22Rv1 (cell line): ENCODE data around the gene DDTL.

Experiments used
- H3K27ac ChIP-seq: fragments of 450-650 bp; 2 replicates; pipeline ENCODE4 v1.5.1; 2017
- CTCF ChIP-seq: fragments of 450-650 bp; IDR thresholded peaks from 2 replicates; pipeline ENCODE4 v1.5.1; 2017; ENCODE audit warnings: mild to moderate bottlenecking
- ZFX ChIP-seq: fragments of 450-650 bp; IDR thresholded peaks from 2 replicates; pipeline ENCODE4 v1.6.1; 2017; ENCODE audit warnings: antibody characterized with exemption, borderline replicate concordance

DDTL gene

DNA sequence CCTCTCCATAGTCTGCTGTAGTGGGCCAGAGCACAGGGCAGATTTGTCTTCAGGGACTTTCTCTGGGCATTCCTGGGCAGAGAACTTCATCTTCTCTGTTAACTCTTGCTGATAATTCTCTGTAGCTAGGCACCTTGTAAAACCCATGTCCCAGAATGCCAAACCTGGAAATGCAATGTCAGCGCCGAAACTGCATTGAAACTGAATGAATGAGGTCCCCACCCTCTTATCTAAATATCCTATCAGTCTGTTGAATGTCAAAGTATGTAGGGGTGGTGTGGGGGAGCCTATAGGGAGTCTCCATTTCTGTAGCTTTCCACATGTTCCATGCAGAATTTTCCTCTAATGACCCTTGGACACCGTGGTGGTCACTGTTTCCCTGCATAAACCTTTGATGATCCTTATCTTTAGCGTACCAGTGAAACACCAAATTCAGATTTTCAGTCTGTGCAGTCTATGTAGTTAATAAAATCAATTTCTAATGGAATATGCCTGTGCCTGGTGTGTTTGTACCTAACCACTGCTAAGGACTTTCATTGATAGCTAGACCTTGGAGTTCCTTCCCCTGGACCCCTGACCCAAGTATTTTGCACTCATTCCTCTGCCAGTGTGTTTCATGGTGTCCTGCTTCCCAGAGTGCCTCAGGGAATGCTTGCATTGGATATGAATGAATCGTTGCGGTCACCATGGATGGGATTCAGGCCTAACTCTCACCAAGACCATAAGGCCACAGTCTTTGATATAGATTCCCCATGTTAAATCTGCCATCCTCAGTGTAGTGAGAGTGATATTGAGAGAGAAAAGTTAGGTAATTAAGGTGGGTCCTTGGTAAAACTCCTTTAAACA lies 41.9 kb downstream of the DDTL start:
- no peak overlapping the region for H3K27ac ChIP-seq
- TF ChIP-seq CTCF (no peak), ZFX (no peak)

DNA sequence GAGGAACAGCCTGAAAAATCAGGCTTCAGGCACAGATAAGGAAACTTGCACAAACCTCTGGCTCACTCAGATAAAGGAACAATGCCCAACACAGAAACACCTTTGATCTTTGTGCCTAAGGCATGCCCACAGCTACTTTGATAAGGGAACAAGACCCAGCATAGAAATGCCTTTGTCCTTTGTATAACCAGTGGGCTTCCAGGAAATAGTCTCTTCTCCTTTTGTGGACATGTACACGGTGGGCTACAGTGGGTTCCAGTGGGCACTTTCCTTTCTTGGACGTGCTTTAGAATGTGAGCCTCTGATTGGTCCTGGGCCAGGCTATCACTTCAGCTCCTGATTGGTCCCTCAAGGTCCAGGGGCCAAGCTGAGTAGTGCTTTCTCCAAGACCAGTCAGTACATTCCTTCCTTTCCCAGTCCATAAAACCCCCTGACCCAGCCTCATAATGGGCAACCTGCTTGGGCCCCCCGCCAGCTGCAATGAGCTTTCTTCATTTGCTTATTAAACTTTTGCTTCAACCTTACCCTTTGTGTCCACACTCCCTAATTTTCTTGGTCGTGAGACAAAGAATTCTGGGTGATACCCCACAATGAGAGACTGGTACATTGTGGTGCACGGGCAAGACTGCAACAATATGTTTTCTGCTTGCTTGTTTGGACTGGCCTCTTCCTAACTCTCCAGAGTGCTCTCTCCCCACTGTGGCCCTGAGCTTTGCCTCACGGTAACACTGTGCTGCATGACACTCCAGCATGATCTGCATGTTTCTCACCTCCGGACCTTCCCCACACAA lies 42.7 kb downstream of the DDTL start:
- no peak overlapping the region for H3K27ac ChIP-seq
- TF ChIP-seq ZFX (no peak), CTCF (no peak)

DNA sequence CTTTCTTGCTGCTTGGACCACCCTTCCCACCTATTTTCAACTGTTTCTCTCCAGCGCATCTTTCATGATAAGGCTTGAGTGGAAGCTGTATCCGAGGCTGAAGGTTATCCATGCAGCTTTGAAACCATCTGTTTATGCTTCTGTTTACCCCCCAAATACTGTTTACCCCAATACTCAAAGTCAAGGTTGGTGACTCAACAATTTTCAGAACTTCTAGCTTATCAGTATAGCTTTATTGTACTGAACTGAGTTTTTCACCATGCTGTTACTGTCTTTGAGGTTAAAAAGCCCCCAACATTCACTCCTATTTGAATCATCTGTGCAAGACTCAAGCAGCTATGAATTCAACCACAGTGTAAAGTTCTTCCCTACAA lies 43.3 kb downstream of the DDTL start:
- H3K27ac ChIP-seq, result no peak overlapping the region; the same call in 1 of the 2 replicates
- no peak for TF ChIP-seq ZFX
- TF ChIP-seq CTCF, result no peak

GRCh38 chr22:24011735-24012068 lies 45.0 kb downstream of the DDTL start:
- TF ChIP-seq CTCF (no peak), ZFX (no peak)
- H3K27ac ChIP-seq, result peak overlapping the region; percentile 79

DNA sequence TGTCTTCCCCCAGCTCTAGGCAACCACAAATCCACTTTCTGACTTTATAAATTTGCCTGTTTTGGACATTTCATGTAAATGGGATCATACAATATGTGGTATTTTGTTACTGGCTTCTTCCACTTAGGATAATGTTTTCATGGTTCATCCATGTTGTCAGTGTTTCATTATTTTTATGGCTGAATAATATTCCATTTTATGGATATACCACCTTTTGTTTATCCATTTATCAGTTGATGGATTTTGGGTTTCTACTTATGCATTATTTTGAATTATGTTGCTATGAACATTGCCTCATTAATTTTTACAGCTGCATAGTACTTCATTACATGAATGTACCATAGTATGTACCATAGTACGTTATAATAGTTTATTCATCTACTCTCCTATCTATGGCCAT lies 49.5 kb downstream of the DDTL start:
- TF ChIP-seq ZFX (no peak), CTCF (no peak)
- no peak overlapping the region for H3K27ac ChIP-seq

DNA sequence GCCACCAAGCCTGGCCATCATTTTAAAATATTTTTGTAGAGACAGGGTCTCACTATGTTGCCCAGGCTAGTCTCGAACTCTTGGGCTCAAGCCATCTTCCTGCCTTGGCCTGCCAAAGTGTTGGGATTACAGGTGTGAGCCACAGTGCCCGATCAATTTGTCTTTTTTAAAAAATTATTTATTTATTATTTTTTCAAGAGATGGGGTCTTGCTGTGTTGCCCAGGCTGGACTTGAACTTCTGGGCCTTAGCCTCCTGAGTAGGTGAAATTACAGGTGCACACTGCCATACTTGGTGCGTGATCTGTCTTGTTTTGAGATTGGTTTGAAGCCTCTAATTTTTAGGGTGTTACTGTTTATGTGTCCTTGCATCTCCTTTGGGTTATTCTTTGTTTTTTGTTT lies 54.6 kb downstream of the DDTL start:
- no peak overlapping the region for H3K27ac ChIP-seq
- no peak for TF ChIP-seq CTCF
- no peak for TF ChIP-seq ZFX
